Measurements from ENCODE around the gene WARS2. TPM values are rescaled to one million over a fixed set of nuclear protein-coding genes. Genes with fewer than 3 reads are reported as not detected.

The WARS2 gene
- total RNA-seq, 4 donors from 2014 or later = 16.9 to 20.9 (median 18.9) TPM

GRCh38 chr1:119053917-119054316 is 86.5 kb downstream of the WARS2 start:
- TF ChIP-seq, protein P1, sequence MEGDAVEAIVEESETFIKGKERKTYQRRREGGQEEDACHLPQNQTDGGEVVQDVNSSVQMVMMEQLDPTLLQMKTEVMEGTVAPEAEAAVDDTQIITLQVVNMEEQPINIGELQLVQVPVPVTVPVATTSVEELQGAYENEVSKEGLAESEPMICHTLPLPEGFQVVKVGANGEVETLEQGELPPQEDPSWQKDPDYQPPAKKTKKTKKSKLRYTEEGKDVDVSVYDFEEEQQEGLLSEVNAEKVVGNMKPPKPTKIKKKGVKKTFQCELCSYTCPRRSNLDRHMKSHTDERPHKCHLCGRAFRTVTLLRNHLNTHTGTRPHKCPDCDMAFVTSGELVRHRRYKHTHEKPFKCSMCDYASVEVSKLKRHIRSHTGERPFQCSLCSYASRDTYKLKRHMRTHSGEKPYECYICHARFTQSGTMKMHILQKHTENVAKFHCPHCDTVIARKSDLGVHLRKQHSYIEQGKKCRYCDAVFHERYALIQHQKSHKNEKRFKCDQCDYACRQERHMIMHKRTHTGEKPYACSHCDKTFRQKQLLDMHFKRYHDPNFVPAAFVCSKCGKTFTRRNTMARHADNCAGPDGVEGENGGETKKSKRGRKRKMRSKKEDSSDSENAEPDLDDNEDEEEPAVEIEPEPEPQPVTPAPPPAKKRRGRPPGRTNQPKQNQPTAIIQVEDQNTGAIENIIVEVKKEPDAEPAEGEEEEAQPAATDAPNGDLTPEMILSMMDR (IDR thresholded peaks at IDR 0.05) = no peak
- no peak for DNase-seq (ENCODE audit: low spot score)
- no peak for ATAC-seq (ENCODE audit: low FRiP score)

DNA sequence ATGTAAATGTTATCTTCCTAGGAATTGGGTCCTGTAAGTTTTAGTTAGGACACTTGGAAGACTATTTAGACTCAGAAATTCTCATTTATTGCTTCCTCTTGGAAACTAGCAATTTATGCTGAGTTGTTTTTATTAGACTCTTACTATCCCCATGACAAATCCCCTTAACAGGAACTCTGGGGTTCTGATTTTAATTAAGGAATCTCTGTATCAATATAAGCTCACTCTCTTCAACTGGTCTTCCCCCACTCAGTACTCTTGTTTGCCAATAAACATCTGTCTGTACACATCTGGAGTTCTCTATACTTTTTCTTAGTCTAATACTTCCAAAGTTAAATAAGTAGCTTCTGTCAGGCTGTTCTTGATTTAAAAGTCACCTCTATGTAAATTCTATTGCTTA is 88.2 kb downstream of the WARS2 start:
- DNase-seq (ENCODE audit: low spot score) (no peak), ATAC-seq (ENCODE audit: low FRiP score) (no peak)
- TF ChIP-seq, protein P1 (IDR thresholded peaks at IDR 0.05) = no peak

- TF ChIP-seq, protein P1 (IDR thresholded peaks at IDR 0.05) = no peak
- no peak for DNase-seq (ENCODE audit: low spot score)
- ATAC-seq (ENCODE audit: low FRiP score) = no peak
These were observed 91.6 kb downstream of the WARS2 start for GRCh38 chr1:119048624-119049404.

GRCh38 chr1:119046785-119047438 is 93.5 kb downstream of the WARS2 start:
- peak; percentile 65 for ATAC-seq (ENCODE audit: low FRiP score)

GRCh38 chr1:119046429-119046784 is 94.0 kb downstream of the WARS2 start:
- TF ChIP-seq, protein P1 (IDR thresholded peaks at IDR 0.05) = no peak
- no peak for DNase-seq (ENCODE audit: low spot score)
- ATAC-seq (ENCODE audit: low FRiP score) = no peak

More at GRCh38 chr1:119046785-119047438, 93.5 kb downstream of the WARS2 start:
- no peak for DNase-seq (ENCODE audit: low spot score)
- TF ChIP-seq, protein P1 (IDR thresholded peaks at IDR 0.05) = no peak

GRCh38 chr1:119045096-119045746 is 95.2 kb downstream of the WARS2 start:
- ATAC-seq (ENCODE audit: low FRiP score) (no peak), DNase-seq (ENCODE audit: low spot score) (no peak)
- TF ChIP-seq, protein P1 (IDR thresholded peaks at IDR 0.05) = no peak
